ENCODE data around the gene SYT17.

- TF ChIP-seq, protein P1, sequence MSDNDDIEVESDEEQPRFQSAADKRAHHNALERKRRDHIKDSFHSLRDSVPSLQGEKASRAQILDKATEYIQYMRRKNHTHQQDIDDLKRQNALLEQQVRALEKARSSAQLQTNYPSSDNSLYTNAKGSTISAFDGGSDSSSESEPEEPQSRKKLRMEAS (IDR thresholded peaks at IDR 0.05): no peak
- TF ChIP-seq RAD21 (IDR thresholded peaks at IDR 0.05; ENCODE audit: low read depth): no peak
Observed at GRCh38 chr16:19148189-19148588, 19.9 kb upstream of the SYT17 start.
